Measurements from ENCODE around the gene TENT5A.

DNA sequence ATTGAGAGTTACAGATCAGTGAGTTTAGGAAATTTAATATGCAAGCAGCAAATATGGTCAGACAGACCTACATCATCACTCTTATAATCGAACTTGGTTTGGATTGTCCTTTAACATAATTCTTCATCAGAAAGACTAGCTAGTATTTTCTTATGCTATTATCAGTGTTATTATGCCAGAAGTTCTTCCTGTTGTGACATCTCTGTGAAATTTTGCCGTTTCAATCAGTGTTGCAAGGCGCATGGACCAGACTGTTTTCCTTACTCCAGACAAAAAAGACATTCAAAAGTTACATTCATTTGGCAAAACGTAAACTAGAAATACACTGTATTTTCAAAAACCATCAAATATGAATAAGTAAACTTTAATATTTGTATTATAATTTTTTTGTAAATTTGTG lies 5.7 kb upstream of the TENT5A start:
- no peak for TF ChIP-seq TAF1 (conservative IDR thresholded peaks at IDR 0.05)
- TF ChIP-seq, protein P1, sequence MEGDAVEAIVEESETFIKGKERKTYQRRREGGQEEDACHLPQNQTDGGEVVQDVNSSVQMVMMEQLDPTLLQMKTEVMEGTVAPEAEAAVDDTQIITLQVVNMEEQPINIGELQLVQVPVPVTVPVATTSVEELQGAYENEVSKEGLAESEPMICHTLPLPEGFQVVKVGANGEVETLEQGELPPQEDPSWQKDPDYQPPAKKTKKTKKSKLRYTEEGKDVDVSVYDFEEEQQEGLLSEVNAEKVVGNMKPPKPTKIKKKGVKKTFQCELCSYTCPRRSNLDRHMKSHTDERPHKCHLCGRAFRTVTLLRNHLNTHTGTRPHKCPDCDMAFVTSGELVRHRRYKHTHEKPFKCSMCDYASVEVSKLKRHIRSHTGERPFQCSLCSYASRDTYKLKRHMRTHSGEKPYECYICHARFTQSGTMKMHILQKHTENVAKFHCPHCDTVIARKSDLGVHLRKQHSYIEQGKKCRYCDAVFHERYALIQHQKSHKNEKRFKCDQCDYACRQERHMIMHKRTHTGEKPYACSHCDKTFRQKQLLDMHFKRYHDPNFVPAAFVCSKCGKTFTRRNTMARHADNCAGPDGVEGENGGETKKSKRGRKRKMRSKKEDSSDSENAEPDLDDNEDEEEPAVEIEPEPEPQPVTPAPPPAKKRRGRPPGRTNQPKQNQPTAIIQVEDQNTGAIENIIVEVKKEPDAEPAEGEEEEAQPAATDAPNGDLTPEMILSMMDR (IDR thresholded peaks at IDR 0.05; ENCODE audit: low read depth, low read length, missing input control): no peak
- TF ChIP-seq, protein P2, sequence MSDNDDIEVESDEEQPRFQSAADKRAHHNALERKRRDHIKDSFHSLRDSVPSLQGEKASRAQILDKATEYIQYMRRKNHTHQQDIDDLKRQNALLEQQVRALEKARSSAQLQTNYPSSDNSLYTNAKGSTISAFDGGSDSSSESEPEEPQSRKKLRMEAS (IDR thresholded peaks at IDR 0.05): no peak
- no peak for TF ChIP-seq SP1 (IDR thresholded peaks at IDR 0.05)
- no peak for TF ChIP-seq FOXA1 (IDR thresholded peaks at IDR 0.05)
- TF ChIP-seq, protein P3, sequence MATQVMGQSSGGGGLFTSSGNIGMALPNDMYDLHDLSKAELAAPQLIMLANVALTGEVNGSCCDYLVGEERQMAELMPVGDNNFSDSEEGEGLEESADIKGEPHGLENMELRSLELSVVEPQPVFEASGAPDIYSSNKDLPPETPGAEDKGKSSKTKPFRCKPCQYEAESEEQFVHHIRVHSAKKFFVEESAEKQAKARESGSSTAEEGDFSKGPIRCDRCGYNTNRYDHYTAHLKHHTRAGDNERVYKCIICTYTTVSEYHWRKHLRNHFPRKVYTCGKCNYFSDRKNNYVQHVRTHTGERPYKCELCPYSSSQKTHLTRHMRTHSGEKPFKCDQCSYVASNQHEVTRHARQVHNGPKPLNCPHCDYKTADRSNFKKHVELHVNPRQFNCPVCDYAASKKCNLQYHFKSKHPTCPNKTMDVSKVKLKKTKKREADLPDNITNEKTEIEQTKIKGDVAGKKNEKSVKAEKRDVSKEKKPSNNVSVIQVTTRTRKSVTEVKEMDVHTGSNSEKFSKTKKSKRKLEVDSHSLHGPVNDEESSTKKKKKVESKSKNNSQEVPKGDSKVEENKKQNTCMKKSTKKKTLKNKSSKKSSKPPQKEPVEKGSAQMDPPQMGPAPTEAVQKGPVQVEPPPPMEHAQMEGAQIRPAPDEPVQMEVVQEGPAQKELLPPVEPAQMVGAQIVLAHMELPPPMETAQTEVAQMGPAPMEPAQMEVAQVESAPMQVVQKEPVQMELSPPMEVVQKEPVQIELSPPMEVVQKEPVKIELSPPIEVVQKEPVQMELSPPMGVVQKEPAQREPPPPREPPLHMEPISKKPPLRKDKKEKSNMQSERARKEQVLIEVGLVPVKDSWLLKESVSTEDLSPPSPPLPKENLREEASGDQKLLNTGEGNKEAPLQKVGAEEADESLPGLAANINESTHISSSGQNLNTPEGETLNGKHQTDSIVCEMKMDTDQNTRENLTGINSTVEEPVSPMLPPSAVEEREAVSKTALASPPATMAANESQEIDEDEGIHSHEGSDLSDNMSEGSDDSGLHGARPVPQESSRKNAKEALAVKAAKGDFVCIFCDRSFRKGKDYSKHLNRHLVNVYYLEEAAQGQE (IDR thresholded peaks at IDR 0.05): no peak

All from liver (tissue), 3 donors.